Tibial artery (tissue), 4 donors: ENCODE results near the gene CSF1.
A peak's percentile ranks its signal among the peaks of the same experiment; 100 is the strongest.
"Not testable (repeated sequence)": the region's sequence is repeated elsewhere in the genome, so short reads cannot be mapped to it uniquely, and the experiment has no call there.

ENCODE experiments used
- DNase-seq, 2 donors: peaks; one replicate each; pipeline ENCODE4 v3.0.0-alpha.2; 2019
- H3K27ac ChIP-seq, 2 donors: fragments of 200-600 bp; sonication (generic) in 1 of 2; 1 replicate in 1 of 2; 2 replicates in 1 of 2; pipeline ENCODE4 v1.5.1; 2018 to 2019; ENCODE audit warnings: mild to moderate bottlenecking in 1 of 2
- H3K27me3 ChIP-seq, 2 donors: fragments of 200-600 bp; sonication (generic) in 1 of 2; one replicate each; pipeline versions ENCODE4 v1.5.1 to v1.6.0; 2016 to 2019
- H3K36me3 ChIP-seq, 3 donors: fragments of 200-600 bp; sonication (generic) in 2 of 3; one replicate each; pipeline ENCODE4 v1.5.1; 2016 to 2019; ENCODE audit warnings: mild to moderate bottlenecking in 2 of 3
- H3K4me1 ChIP-seq, 4 donors: fragments of 200-600 bp; sonication (generic) in 2 of 4; 1 replicate in 3 of 4; 2 replicates in 1 of 4; pipeline ENCODE4 v1.5.1; 2016 to 2019
- H3K4me3 ChIP-seq, 2 donors: fragments of 200-600 bp; sonication (generic) in 1 of 2; 1 replicate in 1 of 2; 2 replicates in 1 of 2; pipeline ENCODE4 v1.5.1; 2018 to 2019; ENCODE audit warnings: mild to moderate bottlenecking in 2 of 2
- H3K9me3 ChIP-seq, 3 donors: fragments of 200-600 bp; sonication (generic) in 1 of 3; one replicate each; pipeline ENCODE4 v1.5.1; 2016 to 2019
- CTCF ChIP-seq, 2 experiments: fragments of 200-600 bp in 1 of 2; fragments of 450-650 bp in 1 of 2; IDR thresholded peaks; one replicate each; pipeline ENCODE4 v1.5.1; 2017 to 2019; ENCODE audit warnings: antibody characterized with exemption in 2 of 2, mild to moderate bottlenecking in 1 of 2, moderate library complexity in 1 of 2
- intact Hi-C: fragments of 100-400 bp; cut with DNase I; formaldehyde crosslinking; loops from one replicate; pipeline ENCODE4 v1.15.0; 2023; ENCODE audit warnings: low total_unique reads

CSF1 gene

GRCh38 chr1:109877317-109877771 lies 33.3 kb upstream of the CSF1 start:
- no peaks in the 10 kb centered on the region for H3K27me3 ChIP-seq
- H3K4me3 ChIP-seq, result peak overlapping the region in 1 of 2 donors; percentile 9
- peak overlapping the region; percentile 79 to 84 for H3K27ac ChIP-seq
- intact Hi-C loops, result no loop called here
- peak; percentile 77 to 88 for DNase-seq
- H3K9me3 ChIP-seq, result no peaks in the 10 kb centered on the region
- no peaks in the 10 kb centered on the region for H3K36me3 ChIP-seq
- H3K4me1 ChIP-seq, result peaks cover 0 to 59% (median 41%) of the 10 kb centered on the region in 4 donors
- peak; percentile 20 to 33 for TF ChIP-seq CTCF (IDR thresholded peaks at IDR 0.05)

- H3K27me3 ChIP-seq, result no peaks in the 10 kb centered on the region
- peak overlapping the region in 1 of 2 donors; percentile 9 for H3K4me3 ChIP-seq
- intact Hi-C loops, result no loop called here
- H3K4me1 ChIP-seq, result peaks cover 0 to 59% (median 41%) of the 10 kb centered on the region in 4 donors
- DNase-seq, result no peak
- TF ChIP-seq CTCF (IDR thresholded peaks at IDR 0.05), result peak in 1 of 2 experiments; percentile 1
- H3K36me3 ChIP-seq, result no peaks in the 10 kb centered on the region
- H3K9me3 ChIP-seq, result no peaks in the 10 kb centered on the region
- H3K27ac ChIP-seq, result peak overlapping the region; percentile 79 to 84
Observed at GRCh38 chr1:109877776-109878175, 32.9 kb upstream of the CSF1 start.

GRCh38 chr1:109878531-109879104 lies 32.0 kb upstream of the CSF1 start:
- peak overlapping the region; percentile 14 to 84 for H3K27ac ChIP-seq
- H3K9me3 ChIP-seq, result no peaks in the 10 kb centered on the region
- no peak for TF ChIP-seq CTCF (IDR thresholded peaks at IDR 0.05)
- peaks cover 0 to 60% (median 44%) of the 10 kb centered on the region in 4 donors for H3K4me1 ChIP-seq
- no peaks in the 10 kb centered on the region for H3K36me3 ChIP-seq
- intact Hi-C loops, result no loop called here
- H3K4me3 ChIP-seq, result no peak overlapping the region
- no peaks in the 10 kb centered on the region for H3K27me3 ChIP-seq
- no peak for DNase-seq

GRCh38 chr1:109879371-109879770 lies 31.3 kb upstream of the CSF1 start:
- intact Hi-C loops, DNase-seq, H3K4me3 ChIP-seq, H3K27me3 ChIP-seq, H3K36me3 ChIP-seq, H3K9me3 ChIP-seq: not testable (repeated sequence)
- Histone ChIP-seq H3K4me1 (peaks cover 0 to 60% (median 45%) of the 10 kb centered on the region in 4 donors), H3K27ac (peak overlapping the region; percentile 14 to 84)

- Histone ChIP-seq H3K4me1 (peaks cover 0 to 57% (median 43%) of the 10 kb centered on the region in 4 donors), H3K9me3 (no peaks in the 10 kb centered on the region), H3K36me3 (no peaks in the 10 kb centered on the region), H3K4me3 (no peak overlapping the region), H3K27me3 (no peaks in the 10 kb centered on the region), H3K27ac (peak overlapping the region; percentile 5 to 8)
- no peak for TF ChIP-seq CTCF (IDR thresholded peaks at IDR 0.05)
- no peak for DNase-seq
- intact Hi-C loops, result no loop called here
Observed at GRCh38 chr1:109879881-109880525, 30.6 kb upstream of the CSF1 start.
